CD4-positive, alpha-beta T cell treated with Interleukin-4 for 1 hour (primary cell): ENCODE data around the gene HMSD.

ENCODE experiments used
- DNase-seq, 2 donors: peaks; one replicate each; pipeline ENCODE4 v3.0.0-alpha.2; 2020 to 2022

The HMSD gene

GRCh38 chr18:63960891-63961290 is 11.8 kb downstream of the HMSD start:
- no peak for DNase-seq

GRCh38 chr18:63961435-63961980 is 12.4 kb downstream of the HMSD start:
- no peak for DNase-seq

DNA sequence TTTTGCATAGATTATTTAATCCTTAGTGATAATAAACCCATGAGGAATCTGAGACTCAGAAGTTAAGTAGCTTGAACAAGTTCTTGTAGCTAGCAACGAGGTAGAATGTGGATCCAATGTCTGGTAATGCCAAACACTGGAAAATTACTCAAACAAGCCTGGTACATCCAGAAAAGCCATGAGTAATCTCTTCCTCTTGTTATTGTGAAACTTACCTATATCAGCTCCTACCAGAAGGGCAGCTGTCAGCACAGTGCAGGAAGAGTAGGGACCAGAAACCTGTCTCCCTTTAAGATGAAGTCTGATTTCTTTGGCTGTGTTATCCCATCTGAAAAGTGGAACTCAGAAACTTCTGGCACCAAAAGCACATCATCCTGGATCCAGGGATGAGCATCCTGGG is 13.0 kb downstream of the HMSD start:
- no peak for DNase-seq

- DNase-seq = peak; percentile 71
Measured at GRCh38 chr18:63963615-63964256, 14.6 kb downstream of the HMSD start.

- no peak for DNase-seq
Measured at GRCh38 chr18:63964908-63965307, 15.8 kb downstream of the HMSD start.

DNA sequence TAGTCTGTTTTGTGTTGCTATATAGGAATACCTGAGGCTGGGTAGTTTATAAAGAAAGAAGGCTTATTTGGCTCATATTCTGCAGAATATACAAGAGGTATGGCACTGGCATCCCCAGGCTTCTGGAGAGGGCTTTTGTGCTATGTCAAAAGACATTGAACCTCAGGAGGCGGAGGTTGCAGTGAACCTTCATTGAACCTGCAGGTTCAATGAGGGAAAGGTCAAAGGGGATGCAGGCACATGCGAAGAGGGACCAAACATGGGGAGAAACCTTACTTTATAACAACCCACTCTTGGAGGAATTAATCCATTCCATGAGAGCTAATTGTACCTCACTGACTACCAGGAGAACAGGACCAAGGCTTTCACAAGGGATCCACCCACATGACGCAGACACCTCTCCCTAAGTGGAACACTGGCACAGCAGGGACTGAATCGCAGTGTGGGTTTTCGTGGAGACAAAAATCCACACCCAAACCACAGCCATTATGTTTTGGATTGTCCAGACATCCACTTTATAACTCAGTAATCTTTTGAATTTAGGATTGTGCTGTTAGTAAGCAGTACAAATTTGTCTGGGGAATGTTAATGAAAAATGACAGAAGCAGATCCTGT is 16.7 kb downstream of the HMSD start:
- DNase-seq = no peak

DNA sequence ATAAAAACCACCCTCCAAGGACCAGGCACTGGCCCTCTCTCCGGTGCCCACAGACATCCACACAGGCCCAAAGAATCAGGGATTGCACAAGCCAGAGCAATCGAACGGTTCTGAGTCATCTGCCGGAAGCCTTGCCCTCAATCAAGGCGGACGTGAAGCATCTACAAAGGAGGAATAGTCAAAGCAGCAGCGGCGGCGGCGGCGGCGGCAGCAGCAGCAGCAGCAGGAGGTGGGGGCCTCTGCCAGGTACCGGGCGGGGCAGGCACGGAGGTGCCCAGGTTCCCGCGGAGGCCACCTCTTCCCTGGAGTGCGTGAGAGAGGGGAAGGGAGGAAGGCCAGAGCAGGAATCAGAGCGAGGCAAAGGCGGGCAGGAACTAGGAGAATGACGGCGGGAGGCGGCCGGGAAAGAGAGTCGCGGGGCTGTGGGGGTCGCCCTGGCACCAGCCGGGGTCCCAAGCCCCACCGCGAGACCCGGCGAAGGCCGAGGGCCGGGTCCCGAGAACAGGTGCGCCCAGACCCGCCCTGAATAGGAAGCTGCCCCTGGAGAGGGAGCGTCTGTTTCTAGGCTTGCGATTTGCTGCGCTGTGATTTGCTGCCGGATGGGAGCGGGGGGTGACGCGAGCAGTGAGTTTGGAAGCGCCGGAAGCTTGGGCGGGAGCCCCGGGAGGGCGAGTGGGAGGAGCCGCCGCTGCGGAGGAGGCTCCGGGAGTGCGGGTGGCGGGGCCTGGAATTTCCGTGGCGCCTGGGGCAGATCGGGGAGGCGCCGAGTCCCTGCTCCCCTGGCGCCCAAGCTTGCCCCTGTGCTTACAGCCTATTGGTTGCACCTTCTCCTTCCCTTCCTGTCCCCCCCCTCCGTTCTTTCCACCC is 21.1 kb downstream of the HMSD start, which contains the start of gene SERPINB8:
Gene SERPINB8, plus strand, starts transcription at position 140 of the 867 bp plus-strand sequence. CDS start 8,228 bp downstream, outside the sequence.
- peak; percentile 80 to 84 for DNase-seq

DNA sequence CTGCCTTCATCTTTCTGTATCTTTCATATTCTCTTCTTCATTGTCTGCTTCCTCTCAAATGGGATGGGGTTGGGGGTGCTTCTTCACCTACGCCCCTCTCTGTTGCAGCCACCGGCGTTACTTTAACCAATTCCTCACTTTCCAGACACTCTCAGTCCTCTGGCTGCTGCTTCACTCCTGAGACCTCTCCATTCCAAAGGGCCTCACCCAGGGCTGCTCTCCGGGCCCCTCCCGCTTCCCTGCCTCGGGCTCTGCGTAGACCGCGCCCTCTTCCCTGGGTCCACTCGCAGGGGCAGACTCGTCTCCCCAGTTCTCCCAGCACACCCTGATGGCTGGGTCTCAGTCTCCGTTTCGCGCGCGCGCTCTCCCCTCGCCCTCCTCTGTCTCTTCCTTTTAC is 21.7 kb downstream of the HMSD start:
- DNase-seq = no peak

DNA sequence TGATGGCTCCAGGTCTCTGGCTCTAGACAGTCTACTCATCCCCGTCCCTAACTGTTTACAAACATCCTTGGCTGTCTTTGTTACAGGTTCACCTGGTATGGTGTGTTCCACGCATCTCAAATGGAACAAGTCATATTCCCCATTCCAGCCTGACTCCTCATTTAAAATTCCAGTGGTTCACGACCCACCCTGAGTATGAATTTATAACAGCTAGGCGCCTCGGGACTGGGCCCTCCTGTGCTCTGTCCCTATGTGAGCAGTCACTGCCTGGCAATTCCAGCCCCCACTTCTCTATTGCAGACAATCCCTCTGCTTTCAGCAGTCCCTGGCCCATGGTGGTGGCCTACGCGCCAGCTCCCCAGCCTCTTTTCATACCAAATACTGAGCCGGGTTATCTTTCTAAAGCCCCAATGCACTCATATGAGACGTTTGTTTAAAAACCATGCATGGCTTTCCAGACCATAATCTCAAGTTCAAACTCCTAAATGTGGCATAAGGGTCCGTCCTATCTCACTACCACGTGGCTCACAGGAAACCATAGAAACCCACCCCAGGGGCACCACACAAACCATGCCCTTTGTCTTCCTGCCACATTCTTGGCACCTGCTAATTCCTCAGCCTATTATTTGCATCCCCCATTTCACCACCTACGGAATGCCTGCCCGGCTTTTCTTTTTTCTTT is 22.4 kb downstream of the HMSD start:
- no peak for DNase-seq

GRCh38 chr18:63972002-63972376 is 22.9 kb downstream of the HMSD start:
- no peak for DNase-seq

DNA sequence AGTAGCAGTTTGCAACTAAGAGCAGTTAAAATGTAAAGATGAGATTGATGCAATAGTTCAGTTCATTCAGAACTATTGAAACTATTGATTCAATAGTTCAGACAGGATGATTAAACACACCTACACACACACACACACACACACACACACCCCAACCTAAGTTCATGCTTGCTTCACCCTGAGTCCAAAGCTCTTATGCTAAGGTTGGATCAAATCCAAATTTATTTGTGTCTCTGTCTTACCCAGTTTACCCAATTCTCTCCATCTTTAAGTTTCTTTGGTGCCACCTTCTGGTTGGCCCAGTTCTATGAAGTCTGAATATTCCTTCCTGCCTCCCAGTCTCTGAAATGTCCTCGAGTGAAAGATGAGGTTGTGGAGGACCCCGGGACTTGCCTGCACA is 25.9 kb downstream of the HMSD start:
- DNase-seq = peak in 1 of 2 donors; percentile 42

- DNase-seq = no peak
Measured at GRCh38 chr18:63975628-63976027, 26.5 kb downstream of the HMSD start.

DNA sequence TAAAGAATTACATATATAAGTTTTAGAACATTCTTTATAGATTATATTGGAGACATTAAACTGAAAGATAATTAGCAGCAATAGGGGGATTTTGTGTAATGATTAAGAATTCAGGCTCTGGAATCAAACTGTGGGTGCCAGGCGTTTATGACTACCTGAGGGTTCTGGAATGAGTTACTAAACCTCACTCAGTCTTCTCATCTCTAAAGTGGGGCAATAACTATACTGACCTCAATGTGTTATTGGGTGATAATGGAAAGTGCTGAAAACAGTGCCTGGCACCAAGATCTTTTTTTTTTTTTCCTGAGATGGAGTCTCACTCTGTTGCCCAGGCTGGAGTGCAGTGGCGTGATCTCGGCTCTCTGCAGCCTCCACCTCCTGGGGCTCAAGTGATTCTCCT is 27.9 kb downstream of the HMSD start:
- no peak for DNase-seq

GRCh38 chr18:63979409-63979920 is 30.4 kb downstream of the HMSD start:
- peak; percentile 45 to 62 for DNase-seq

DNA sequence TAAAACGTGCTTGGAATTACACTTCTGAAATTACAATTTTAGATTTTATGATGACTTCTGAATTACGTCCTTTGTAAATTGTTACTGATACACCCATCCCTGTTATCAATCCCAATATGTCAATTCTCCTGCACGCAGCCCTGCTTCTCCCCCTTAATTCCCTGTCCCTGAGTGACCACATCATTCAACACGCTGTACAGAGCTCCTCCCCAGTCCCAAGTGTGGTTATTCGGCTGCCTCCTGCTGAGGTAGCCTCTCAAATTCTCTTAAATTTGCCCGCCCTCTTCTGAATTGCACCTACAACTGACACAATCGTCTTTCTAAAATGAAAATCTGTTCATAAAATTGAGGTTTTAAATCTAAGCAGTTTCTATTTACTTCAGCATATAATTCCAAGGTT is 30.9 kb downstream of the HMSD start:
- DNase-seq = no peak

DNA sequence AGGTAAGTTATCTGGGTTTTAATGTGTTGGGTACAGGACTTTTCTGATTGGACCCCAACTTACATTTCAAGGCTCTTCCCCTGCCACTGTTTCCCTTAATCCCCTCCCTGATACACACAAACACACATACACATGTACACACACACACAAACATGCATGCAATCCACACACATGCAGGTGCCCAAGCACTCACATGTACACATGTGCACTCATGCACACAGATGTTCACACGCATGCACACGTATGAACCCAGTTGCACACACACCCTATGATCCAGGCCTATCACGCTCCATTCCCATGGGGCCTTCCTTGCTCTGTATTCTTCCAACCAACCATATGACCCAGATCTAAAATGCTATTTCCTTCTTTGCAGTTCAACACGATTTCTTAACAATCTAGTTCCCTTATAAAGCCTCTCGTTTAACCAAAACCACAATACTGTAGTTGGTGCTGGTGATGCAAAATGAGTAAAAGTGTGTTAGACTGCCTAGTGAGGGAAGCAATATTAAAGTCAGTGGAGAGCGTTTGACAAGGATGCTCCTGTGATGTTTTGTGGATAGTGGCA is 31.9 kb downstream of the HMSD start:
- DNase-seq = no peak

DNA sequence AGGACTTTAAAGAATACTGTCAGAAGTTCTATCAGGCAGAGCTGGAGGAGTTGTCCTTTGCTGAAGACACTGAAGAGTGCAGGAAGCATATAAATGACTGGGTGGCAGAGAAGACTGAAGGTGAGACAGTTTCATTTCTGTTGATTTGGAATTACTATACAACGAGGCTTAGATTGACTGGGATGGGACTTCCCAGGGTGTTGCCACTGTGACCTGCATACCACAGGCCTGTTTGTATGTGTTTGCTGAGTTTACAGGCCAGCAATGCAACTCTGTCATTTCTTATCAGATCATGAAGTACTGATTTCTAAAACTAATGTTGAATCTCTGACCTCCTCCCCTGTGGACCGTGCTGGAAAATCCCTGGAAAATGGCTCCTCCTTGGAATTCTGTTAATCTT is 32.6 kb downstream of the HMSD start:
- DNase-seq = no peak

DNA sequence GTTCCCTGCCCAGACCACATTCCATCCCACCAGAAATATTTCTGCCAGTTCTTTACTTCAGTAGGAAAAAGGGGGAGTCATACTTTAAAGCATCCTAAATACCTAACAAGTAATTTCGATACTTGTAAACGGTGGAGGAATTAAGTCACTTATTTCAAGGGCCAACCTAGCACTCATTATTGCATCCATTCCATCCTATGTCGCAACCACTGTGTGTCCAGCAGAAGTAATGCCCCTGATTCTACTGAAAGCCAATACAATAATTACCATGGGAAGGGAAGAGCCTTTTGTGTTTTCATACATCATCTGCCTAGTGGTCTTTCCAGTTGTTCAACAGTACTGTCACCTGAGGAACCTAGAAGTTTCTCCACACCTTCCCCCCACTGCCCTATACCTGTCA is 33.3 kb downstream of the HMSD start:
- DNase-seq = no peak

DNA sequence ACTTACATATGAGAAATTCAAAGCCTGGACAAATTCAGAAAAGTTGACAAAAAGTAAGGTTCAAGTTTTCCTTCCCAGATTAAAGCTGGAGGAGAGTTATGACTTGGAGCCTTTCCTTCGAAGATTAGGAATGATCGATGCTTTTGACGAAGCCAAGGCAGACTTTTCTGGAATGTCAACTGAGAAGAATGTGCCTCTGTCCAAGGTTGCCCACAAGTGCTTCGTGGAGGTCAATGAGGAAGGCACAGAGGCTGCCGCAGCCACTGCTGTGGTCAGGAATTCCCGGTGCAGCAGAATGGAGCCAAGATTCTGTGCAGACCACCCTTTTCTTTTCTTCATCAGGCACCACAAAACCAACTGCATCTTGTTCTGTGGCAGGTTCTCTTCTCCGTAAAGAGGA is 37.8 kb downstream of the HMSD start:
- no peak for DNase-seq

DNA sequence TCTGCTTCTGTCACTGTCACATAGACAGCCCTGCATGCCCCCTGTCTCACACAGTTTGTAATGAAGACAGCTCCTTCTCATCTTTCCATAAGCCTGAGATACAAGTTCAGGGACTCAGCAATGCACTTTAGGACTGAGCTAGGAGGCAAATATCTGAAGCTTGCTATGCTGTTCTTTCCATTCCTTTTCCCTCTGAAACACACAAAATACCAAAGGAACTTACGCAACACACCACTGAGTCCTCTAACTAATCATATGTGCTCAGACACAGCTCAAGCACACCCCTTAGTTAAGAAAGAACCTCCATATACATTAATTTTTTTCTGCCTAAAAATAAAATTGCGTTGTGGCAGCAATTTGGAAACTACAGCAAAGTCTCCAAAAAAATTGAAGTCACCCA is 38.6 kb downstream of the HMSD start:
- DNase-seq = no peak

- no peak for DNase-seq
Measured at GRCh38 chr18:63992751-63993150, 43.6 kb downstream of the HMSD start.

DNA sequence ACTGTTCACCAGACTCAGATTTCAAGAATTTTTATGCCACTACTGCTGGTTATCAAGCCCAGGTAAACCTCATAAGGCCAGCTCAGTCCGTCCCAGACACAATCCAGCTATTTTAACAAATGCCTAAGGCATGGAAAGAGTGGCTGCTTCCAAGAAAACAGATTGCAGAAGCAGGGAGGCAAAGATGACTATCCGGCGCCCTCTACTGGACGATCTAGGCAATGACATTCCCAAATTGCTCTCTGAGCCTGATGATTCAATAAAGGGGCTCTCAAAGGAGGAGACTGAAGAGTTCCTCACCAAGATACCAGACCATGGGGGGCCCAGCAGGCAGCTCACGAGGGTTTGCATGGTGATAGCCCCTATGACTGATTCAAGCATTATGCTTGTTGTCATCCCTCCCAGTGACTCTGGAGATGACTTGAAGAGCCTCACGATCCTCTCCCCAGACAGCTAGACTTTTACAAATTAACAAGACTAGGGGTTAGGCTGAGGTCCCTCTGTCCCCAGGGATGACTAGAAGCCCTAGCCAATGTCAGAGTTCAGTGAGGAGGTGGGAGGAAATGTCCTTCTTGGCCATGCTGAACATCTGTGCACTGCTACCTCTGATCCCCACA is 45.8 kb downstream of the HMSD start:
- DNase-seq = peak; percentile 47 to 49
